HepG2 (cell line): Measurements from ENCODE around the gene STAP2. TPM values are rescaled to one million over a fixed set of nuclear protein-coding genes. Genes with fewer than 3 reads are reported as not detected.
A peak's percentile ranks its signal among the peaks of the same experiment; 100 is the strongest.

Source experiments
- ATAC-seq: fragments of 200-7000 bp; cut with Tn5 transposase; 3 replicates; pipeline ENCODE4 v1.9.1; 2020; ENCODE audit warnings: mild to moderate bottlenecking, moderate library complexity
- BruUV-seq: library from RNA; stranded (reverse); fragments of 400-500 nt; replicated peaks from 2 replicates; lab custom pipeline; 2021; lab: Mats Ljungman, UMichigan
- CTCF ChIA-PET: fragments of 300-600 bp; formaldehyde crosslinking; extraction: SDS; loops from one replicate; lab custom pipeline; 2021; ENCODE audit warnings: low total read pairs, inconsistent platforms, low intra/inter-chr PET ratio; lab: Yijun Ruan, JAX
- POLR2A ChIA-PET: fragments of 350-600 bp; sonication (Branson Sonifier 250); formaldehyde crosslinking; loops from one replicate; lab custom pipeline; 2020; ENCODE audit warnings: antibody characterized with exemption, inconsistent platforms; lab: Yijun Ruan, JAX
- DNase-seq: peaks from one replicate; pipeline ENCODE4 v3.0.0-alpha.2; 2015; ENCODE audit warnings: low spot score
- FAIRE-seq: peaks from 3 replicates; lab custom pipeline; 2011; peaks lifted over from hg19 to GRCh38; lab: Jason Lieb, UNC
- H2AFZ ChIP-seq: one replicate; pipeline ENCODE4 v1.6.1; 2011; ENCODE audit warnings: low read length, inconsistent platforms
- H3K27ac ChIP-seq: fragments of 300-600 bp; 3 replicates; pipeline ENCODE4 v1.8.0; 2011; ENCODE audit warnings: mixed run types, mild to moderate bottlenecking, mixed read lengths, low read length, inconsistent platforms; ENCODE audit not compliant: insufficient read depth; ENCODE audit errors: extremely low read length
- H3K27me3 ChIP-seq, 2 experiments: fragments of 200-600 bp in 1 of 2; 2 replicates in 1 of 2; 3 replicates in 1 of 2; pipeline versions ENCODE4 v1.6.0 to v1.8.0; 2011; ENCODE audit warnings: low read length in 2 of 2, mild to moderate bottlenecking in 2 of 2, moderate library complexity in 2 of 2, inconsistent platforms in 1 of 2; ENCODE audit not compliant: insufficient read depth in 2 of 2, control insufficient read depth in 1 of 2
- H3K36me3 ChIP-seq, 2 experiments: fragments of 200-600 bp in 1 of 2; replicated peaks in 1 of 2; 2 replicates in 1 of 2; 3 replicates in 1 of 2; pipeline versions ENCODE4 v1.5.1 to v1.8.0; 2011; ENCODE audit warnings: low read length in 2 of 2, inconsistent platforms in 1 of 2; ENCODE audit not compliant: insufficient read depth in 2 of 2, control insufficient read depth in 1 of 2
- H3K4me1 ChIP-seq: 2 replicates; pipeline ENCODE4 v1.5.1; 2012; ENCODE audit warnings: low read length, inconsistent platforms; ENCODE audit not compliant: insufficient read depth
- H3K4me2 ChIP-seq: 2 replicates; pipeline ENCODE4 v1.6.0; 2011; ENCODE audit warnings: low read depth, low read length, inconsistent platforms
- H3K4me3 ChIP-seq, 3 experiments: fragments of 200-600 bp in 1 of 3; sonication (generic), shearing (Covaris generic) in 1 of 3; replicated peaks in 1 of 3; 2 replicates each; pipeline ENCODE4 v1.5.1; 2011 to 2016; ENCODE audit warnings: low read length in 3 of 3, inconsistent platforms in 2 of 3, low read depth in 2 of 3, mild to moderate bottlenecking in 2 of 3, control low read depth in 1 of 3, mixed read lengths in 1 of 3; ENCODE audit not compliant: insufficient read depth in 1 of 3
- H3K79me2 ChIP-seq: one replicate; pipeline ENCODE4 v1.6.1; 2011; ENCODE audit warnings: low read length, inconsistent platforms; ENCODE audit not compliant: insufficient read depth
- H3K9ac ChIP-seq: 2 replicates; pipeline ENCODE4 v1.6.0; 2011; ENCODE audit warnings: mild to moderate bottlenecking, low read depth, low read length, inconsistent platforms; ENCODE audit not compliant: insufficient read depth
- H3K9me3 ChIP-seq: 2 replicates; pipeline ENCODE4 v1.5.1; 2012; ENCODE audit warnings: mild to moderate bottlenecking, low read length
- H4K20me1 ChIP-seq: 2 replicates; pipeline ENCODE4 v1.6.0; 2011; ENCODE audit warnings: inconsistent platforms, mild to moderate bottlenecking, low read length, moderate library complexity; ENCODE audit not compliant: insufficient read depth
- AGO2 ChIP-seq: fragments of 200-400 bp; formaldehyde crosslinking; optimal IDR thresholded peaks from 2 replicates; pipeline ENCODE3; 2017; ENCODE audit warnings: mild to moderate bottlenecking, low read depth, low read length, moderate library complexity
- NAIF1 ChIP-seq: sonication (generic); formaldehyde crosslinking; IDR thresholded peaks from 2 replicates; pipeline ENCODE4 v1.5.0; 2020; ENCODE audit warnings: mild to moderate bottlenecking, missing genetic modification reagents, borderline replicate concordance
- SALL1 ChIP-seq: sonication (generic); formaldehyde crosslinking; IDR thresholded peaks from 2 replicates; pipeline ENCODE4 v1.8.0; 2022; ENCODE audit warnings: mild to moderate bottlenecking, missing genetic modification reagents
- ZNF350 ChIP-seq: sonication (generic); formaldehyde crosslinking; IDR thresholded peaks from 2 replicates; pipeline ENCODE4 v1.4.0; 2020; ENCODE audit warnings: mild to moderate bottlenecking, low read depth, missing genetic modification reagents, borderline replicate concordance
- WGBS: methylation state at CpG from one replicate; pipeline ENCODE4 v1.1.6; 2017; ENCODE audit warnings: low lambda C conversion rate; 5-methylcytosine and 5-hydroxymethylcytosine counted together
- in situ Hi-C: cut with HindIII; loops from 2 replicates; pipeline ENCODE4 v1.10.0; 2017; ENCODE audit warnings: low pct_unique_long_range_greater_than_20kb; ENCODE audit not compliant: extremely low pct_ligation_motif_present
- intact Hi-C: fragments of 100-400 bp; cut with micrococcal nuclease; formaldehyde crosslinking; loops from one replicate; pipeline ENCODE4 v1.10.0; 2022; ENCODE audit not compliant: unreplicated experiment
- polyA plus RNA-seq, 8 experiments: library from polyadenylated mRNA; depleted of rRNA in 3 of 8; stranded (reverse) in 7 of 8; unstranded in 1 of 8; fragments of >200 nt; fragmentation: Illumina TruSeq in 4 of 8; extraction: Trizol in 4 of 8; gene quantifications; 2 replicates each; pipeline versions ENCODE4 v1.2.1 to v1.2.3, GENCODE V29; 2011 to 2016; ENCODE audit warnings: low read depth in 4 of 8, missing spikeins in 1 of 8, mixed read lengths in 1 of 8; ENCODE audit not compliant: insufficient read depth in 1 of 8
- total RNA-seq, 5 experiments: library from RNA; depleted of rRNA; stranded (reverse); fragments of >200 nt; fragmentation: Illumina TruSeq; extraction: Trizol; gene quantifications; 2 replicates each; pipeline ENCODE4 v1.2.3, GENCODE V29; 2016; ENCODE audit warnings: low read depth in 1 of 5
- TF ChIP-seq, protein P1 (sequence below): sonication (generic); formaldehyde crosslinking; IDR thresholded peaks from 2 replicates; pipeline ENCODE4 v1.5.1; 2020; ENCODE audit warnings: mild to moderate bottlenecking, missing genetic modification reagents, moderate library complexity
- TF ChIP-seq, protein P2 (sequence below): IDR thresholded peaks from 2 replicates; pipeline ENCODE4 v1.6.1; 2016; ENCODE audit warnings: missing biosample characterization, missing genetic modification reagents, low read depth
- TF ChIP-seq, protein P3 (sequence below): sonication (generic); formaldehyde crosslinking; IDR thresholded peaks from 2 replicates; pipeline ENCODE4 v1.4.0; 2020; ENCODE audit warnings: mild to moderate bottlenecking, missing genetic modification reagents

The STAP2 gene
- total and polyA plus RNA-seq, 2 of the 13 experiments (the other 11 are each of a cell fraction or from before 2014, with no cell fraction given), result 39.0 to 43.7 TPM

DNA sequence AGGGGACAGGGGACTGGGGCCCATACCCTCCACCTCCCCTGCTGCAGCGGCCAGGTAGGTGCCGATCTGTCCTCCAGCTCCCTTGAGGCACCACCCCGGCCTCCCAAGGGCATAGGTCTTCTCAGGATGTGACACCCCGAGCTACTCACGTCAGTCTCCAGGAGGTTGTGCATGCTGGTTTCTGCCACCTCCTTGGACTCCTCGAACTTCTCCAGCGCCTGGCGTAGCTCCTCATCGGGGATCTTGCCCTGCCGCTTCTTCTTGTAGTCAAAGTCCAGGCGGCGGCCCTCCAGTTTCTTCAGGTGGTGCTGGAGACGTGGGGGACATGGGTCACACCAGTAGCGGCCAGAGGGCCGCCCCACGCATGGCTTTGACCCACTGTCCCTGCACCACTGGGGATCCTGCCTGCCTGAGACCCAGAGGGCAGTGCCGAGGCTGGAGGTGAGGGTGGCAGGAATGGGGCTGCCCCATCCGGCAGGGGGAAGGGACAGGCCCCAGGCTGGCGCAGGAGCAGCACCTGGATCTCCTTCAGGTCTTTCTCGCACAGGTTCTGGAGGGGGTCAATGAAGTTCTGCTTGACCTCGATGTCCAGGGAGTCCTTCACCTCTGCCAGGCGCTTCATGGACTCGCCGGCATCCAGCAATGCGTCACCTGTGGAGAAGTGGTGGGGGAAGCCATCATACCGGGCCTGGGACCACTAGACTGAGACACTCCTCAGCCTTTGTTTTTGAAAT is 25.1 kb upstream of the STAP2 start:
- no peaks in the 10 kb centered on the region for H3K9me3 ChIP-seq
- peaks cover 2% of the 10 kb centered on the region for H3K79me2 ChIP-seq
- no peaks in the 10 kb centered on the region for H3K27me3 ChIP-seq
- no TSS peak for BruUV-seq
- no peak overlapping the region for H3K4me2 ChIP-seq
- H3K9ac ChIP-seq, result no peak overlapping the region
- no peak overlapping the region for H3K27ac ChIP-seq
- no peak for ATAC-seq
- H3K4me1 ChIP-seq, result no peaks in the 10 kb centered on the region
- in situ Hi-C loops, result no loop called here
- intact Hi-C loops, result no loop called here
- peaks cover 28 to 72% of the 10 kb centered on the region in 2 experiments; a peak in 4 of 5 replicates for H3K36me3 ChIP-seq
- FAIRE-seq, result no peak
- no peak for DNase-seq
- ChIA-PET POLR2A (interaction anchor here (2.5 to 2.7 kb wide), 2 partner anchors 11 to 21 kb away, joined by 10 to 11 read pairs; partner anchors contain the start of gene MPND), CTCF (interaction anchor here (0.7 kb wide), 1 partner anchor 36 kb away, joined by 3 read pairs; no protein-coding TSS in a partner anchor)
- H2AFZ ChIP-seq, result no peak overlapping the region
- no peak overlapping the region for H3K4me3 ChIP-seq
- 98% methylated on average over 15 of the region's 26 CpGs for WGBS
- H4K20me1 ChIP-seq, result no peaks in the 10 kb centered on the region
- TF ChIP-seq ZNF350 (CRISPR knock-in tag), result no peak
- TF ChIP-seq, protein P1, sequence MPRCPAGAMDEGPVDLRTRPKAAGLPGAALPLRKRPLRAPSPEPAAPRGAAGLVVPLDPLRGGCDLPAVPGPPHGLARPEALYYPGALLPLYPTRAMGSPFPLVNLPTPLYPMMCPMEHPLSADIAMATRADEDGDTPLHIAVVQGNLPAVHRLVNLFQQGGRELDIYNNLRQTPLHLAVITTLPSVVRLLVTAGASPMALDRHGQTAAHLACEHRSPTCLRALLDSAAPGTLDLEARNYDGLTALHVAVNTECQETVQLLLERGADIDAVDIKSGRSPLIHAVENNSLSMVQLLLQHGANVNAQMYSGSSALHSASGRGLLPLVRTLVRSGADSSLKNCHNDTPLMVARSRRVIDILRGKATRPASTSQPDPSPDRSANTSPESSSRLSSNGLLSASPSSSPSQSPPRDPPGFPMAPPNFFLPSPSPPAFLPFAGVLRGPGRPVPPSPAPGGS (CRISPR knock-in tag), result 0 out of 2 replicates have a peak, but pooled peaks have one; percentile 41
- TF ChIP-seq NAIF1 (CRISPR knock-in tag), result no peak
- TF ChIP-seq, protein P2, sequence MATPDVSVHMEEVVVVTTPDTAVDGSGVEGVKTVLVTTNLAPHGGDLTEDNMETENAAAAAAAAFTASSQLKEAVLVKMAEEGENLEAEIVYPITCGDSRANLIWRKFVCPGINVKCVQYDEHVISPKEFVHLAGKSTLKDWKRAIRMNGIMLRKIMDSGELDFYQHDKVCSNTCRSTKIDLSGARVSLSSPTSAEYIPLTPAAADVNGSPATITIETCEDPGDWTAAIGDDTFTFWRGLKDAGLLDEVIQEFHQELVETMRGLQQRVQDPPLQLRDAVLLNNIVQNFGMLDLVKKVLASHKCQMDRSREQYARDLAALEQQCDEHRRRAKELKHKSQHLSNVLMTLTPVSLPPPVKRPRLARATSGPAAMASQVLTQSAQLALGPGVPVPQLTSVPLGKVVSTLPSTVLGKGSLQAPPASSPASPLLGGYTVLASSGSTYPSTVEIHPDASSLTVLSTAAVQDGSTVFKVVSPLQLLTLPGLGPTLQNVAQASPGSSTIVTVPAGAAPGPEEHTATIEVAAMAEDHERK (CRISPR knock-in tag), result no peak
- TF ChIP-seq SALL1, result 0 out of 2 replicates have a peak, but pooled peaks have one; percentile 4
- TF ChIP-seq, protein P3, sequence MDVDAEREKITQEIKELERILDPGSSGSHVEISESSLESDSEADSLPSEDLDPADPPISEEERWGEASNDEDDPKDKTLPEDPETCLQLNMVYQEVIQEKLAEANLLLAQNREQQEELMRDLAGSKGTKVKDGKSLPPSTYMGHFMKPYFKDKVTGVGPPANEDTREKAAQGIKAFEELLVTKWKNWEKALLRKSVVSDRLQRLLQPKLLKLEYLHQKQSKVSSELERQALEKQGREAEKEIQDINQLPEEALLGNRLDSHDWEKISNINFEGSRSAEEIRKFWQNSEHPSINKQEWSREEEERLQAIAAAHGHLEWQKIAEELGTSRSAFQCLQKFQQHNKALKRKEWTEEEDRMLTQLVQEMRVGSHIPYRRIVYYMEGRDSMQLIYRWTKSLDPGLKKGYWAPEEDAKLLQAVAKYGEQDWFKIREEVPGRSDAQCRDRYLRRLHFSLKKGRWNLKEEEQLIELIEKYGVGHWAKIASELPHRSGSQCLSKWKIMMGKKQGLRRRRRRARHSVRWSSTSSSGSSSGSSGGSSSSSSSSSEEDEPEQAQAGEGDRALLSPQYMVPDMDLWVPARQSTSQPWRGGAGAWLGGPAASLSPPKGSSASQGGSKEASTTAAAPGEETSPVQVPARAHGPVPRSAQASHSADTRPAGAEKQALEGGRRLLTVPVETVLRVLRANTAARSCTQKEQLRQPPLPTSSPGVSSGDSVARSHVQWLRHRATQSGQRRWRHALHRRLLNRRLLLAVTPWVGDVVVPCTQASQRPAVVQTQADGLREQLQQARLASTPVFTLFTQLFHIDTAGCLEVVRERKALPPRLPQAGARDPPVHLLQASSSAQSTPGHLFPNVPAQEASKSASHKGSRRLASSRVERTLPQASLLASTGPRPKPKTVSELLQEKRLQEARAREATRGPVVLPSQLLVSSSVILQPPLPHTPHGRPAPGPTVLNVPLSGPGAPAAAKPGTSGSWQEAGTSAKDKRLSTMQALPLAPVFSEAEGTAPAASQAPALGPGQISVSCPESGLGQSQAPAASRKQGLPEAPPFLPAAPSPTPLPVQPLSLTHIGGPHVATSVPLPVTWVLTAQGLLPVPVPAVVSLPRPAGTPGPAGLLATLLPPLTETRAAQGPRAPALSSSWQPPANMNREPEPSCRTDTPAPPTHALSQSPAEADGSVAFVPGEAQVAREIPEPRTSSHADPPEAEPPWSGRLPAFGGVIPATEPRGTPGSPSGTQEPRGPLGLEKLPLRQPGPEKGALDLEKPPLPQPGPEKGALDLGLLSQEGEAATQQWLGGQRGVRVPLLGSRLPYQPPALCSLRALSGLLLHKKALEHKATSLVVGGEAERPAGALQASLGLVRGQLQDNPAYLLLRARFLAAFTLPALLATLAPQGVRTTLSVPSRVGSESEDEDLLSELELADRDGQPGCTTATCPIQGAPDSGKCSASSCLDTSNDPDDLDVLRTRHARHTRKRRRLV (CRISPR knock-in tag), result no peak
- TF ChIP-seq AGO2, result peak; percentile 41
